H1 (cell line): ENCODE measurements around the gene MRTFA.

ENCODE experiments used
- CBX5 ChIP-seq: fragments of 300-800, 300-1000 bp; sonication (generic); IDR thresholded peaks from 2 replicates; pipeline ENCODE4 v1.7.1; 2016; ENCODE audit warnings: antibody characterized with exemption, low read length, low read depth
- CHD2 ChIP-seq: IDR thresholded peaks from 2 replicates; pipeline ENCODE4 v1.6.1; 2012; ENCODE audit warnings: low read length, improper control_type of control experiment
- EZH2 ChIP-seq: fragments of 200-600 bp; sonication (generic); IDR thresholded peaks from 2 replicates; pipeline ENCODE4 v1.7.1; 2012; ENCODE audit warnings: low read depth, mild to moderate bottlenecking, moderate library complexity, low read length, inconsistent platforms; ENCODE audit not compliant: severe bottlenecking
- JUND ChIP-seq: IDR thresholded peaks from 2 replicates; pipeline ENCODE4 v1.6.1; 2011; ENCODE audit warnings: mild to moderate bottlenecking, improper control_type of control experiment, low read length
- NRF1 ChIP-seq: IDR thresholded peaks from 2 replicates; pipeline ENCODE4 v1.6.1; 2011; ENCODE audit warnings: mild to moderate bottlenecking, low read depth, low read length, improper control_type of control experiment
- POLR2A ChIP-seq, 2 experiments: IDR thresholded peaks; 1 replicate in 1 of 2; 2 replicates in 1 of 2; pipeline ENCODE4 v1.6.1; 2011; ENCODE audit warnings: low read depth in 2 of 2, low read length in 2 of 2, mild to moderate bottlenecking in 2 of 2; ENCODE audit errors: control extremely low read depth in 1 of 2
- RAD21 ChIP-seq, 2 experiments: IDR thresholded peaks in 1 of 2; conservative IDR thresholded peaks in 1 of 2; 2 replicates each; pipeline ENCODE4 v1.6.1; 2011; ENCODE audit warnings: low read depth in 2 of 2, low read length in 2 of 2, improper control_type of control experiment in 1 of 2, inconsistent platforms in 1 of 2, mild to moderate bottlenecking in 1 of 2, moderate library complexity in 1 of 2
- TF ChIP-seq, protein P1 (sequence below), 3 experiments: IDR thresholded peaks; 1 replicate in 2 of 3; 2 replicates in 1 of 3; pipeline versions ENCODE4 v1.5.1 to v1.6.1; 2011; ENCODE audit warnings: low read length in 3 of 3, mild to moderate bottlenecking in 3 of 3, inconsistent platforms in 2 of 3, low read depth in 1 of 3, moderate library complexity in 1 of 3; ENCODE audit not compliant: insufficient read depth in 1 of 3; ENCODE audit errors: control extremely low read depth in 1 of 3
- TF ChIP-seq, protein P2 (sequence below): IDR thresholded peaks from 2 replicates; pipeline ENCODE4 v1.6.1; 2011; ENCODE audit warnings: low read length, improper control_type of control experiment

DNA sequence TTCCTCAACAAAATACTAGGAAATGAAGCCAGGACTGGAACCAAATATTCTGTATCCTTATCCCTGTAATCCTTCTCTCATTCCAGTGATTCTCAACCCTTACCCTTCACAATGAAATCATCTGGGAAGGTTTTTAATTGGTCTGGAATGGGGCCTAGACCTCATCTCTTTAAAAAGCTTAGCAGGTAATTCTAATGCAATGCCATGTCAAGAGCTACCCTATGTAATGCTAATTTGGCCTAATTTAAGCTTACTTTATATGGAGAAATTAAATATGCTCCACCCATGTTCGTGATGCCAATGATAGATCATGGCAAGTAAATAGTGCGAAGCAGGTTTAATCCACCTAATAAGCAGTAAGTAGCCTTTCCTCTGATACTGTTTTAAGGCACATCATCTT is 164.5 kb downstream of the MRTFA start:
- TF ChIP-seq POLR2A (IDR thresholded peaks at IDR 0.05; ENCODE audit: control extremely low read depth in 1 of 2, low read depth in 2 of 2, low read length in 2 of 2): no peak
- no peak for TF ChIP-seq EZH2
- no peak for TF ChIP-seq NRF1
- no peak for TF ChIP-seq CBX5
- TF ChIP-seq, protein P1, sequence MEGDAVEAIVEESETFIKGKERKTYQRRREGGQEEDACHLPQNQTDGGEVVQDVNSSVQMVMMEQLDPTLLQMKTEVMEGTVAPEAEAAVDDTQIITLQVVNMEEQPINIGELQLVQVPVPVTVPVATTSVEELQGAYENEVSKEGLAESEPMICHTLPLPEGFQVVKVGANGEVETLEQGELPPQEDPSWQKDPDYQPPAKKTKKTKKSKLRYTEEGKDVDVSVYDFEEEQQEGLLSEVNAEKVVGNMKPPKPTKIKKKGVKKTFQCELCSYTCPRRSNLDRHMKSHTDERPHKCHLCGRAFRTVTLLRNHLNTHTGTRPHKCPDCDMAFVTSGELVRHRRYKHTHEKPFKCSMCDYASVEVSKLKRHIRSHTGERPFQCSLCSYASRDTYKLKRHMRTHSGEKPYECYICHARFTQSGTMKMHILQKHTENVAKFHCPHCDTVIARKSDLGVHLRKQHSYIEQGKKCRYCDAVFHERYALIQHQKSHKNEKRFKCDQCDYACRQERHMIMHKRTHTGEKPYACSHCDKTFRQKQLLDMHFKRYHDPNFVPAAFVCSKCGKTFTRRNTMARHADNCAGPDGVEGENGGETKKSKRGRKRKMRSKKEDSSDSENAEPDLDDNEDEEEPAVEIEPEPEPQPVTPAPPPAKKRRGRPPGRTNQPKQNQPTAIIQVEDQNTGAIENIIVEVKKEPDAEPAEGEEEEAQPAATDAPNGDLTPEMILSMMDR (IDR thresholded peaks at IDR 0.05; ENCODE audit: control extremely low read depth in 1 of 3, insufficient read depth in 1 of 3, low read depth in 1 of 3, low read length in 3 of 3): no peak
- no peak for TF ChIP-seq JUND
- no peak for TF ChIP-seq CHD2
- TF ChIP-seq RAD21 (IDR thresholded peaks at IDR 0.05 in 1 of 2, conservative IDR thresholded peaks at IDR 0.05 in 1 of 2; ENCODE audit: low read depth in 2 of 2, low read length in 2 of 2): no peak
- TF ChIP-seq, protein P2, sequence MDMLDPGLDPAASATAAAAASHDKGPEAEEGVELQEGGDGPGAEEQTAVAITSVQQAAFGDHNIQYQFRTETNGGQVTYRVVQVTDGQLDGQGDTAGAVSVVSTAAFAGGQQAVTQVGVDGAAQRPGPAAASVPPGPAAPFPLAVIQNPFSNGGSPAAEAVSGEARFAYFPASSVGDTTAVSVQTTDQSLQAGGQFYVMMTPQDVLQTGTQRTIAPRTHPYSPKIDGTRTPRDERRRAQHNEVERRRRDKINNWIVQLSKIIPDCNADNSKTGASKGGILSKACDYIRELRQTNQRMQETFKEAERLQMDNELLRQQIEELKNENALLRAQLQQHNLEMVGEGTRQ: no peak
